LNCaP clone FGC (cell line): ENCODE data around the gene ZFP36L1.

Source experiments
- DNase-seq: peaks from one replicate; pipeline ENCODE4 v3.0.0-alpha.2; 2011; ENCODE audit warnings: low read depth
- H3K4me3 ChIP-seq: 2 replicates; pipeline ENCODE4 v1.5.1; 2011; ENCODE audit warnings: mild to moderate bottlenecking, low read depth, low read length, control low read depth
- CTCF ChIP-seq: IDR thresholded peaks from 2 replicates; pipeline ENCODE4 v1.5.1; 2012; ENCODE audit warnings: mild to moderate bottlenecking; ENCODE audit not compliant: control insufficient read depth, insufficient read depth; ENCODE audit errors: extremely low read depth

The ZFP36L1 gene

GRCh38 chr14:68805414-68805813 is 12.5 kb upstream of the ZFP36L1 start:
- TF ChIP-seq CTCF = no peak
- H3K4me3 ChIP-seq = no peak overlapping the region
- no peak for DNase-seq

GRCh38 chr14:68801631-68802030 is 8.8 kb upstream of the ZFP36L1 start:
- TF ChIP-seq CTCF = no peak
- no peak overlapping the region for H3K4me3 ChIP-seq
- DNase-seq = no peak

- no peak for TF ChIP-seq CTCF
- DNase-seq = no peak
- H3K4me3 ChIP-seq = no peak overlapping the region
Measured at GRCh38 chr14:68800953-68801352, 8.1 kb upstream of the ZFP36L1 start.

- TF ChIP-seq CTCF = no peak
- no peak for DNase-seq
- H3K4me3 ChIP-seq = no peak overlapping the region
Measured at GRCh38 chr14:68800390-68800789, 7.5 kb upstream of the ZFP36L1 start.

GRCh38 chr14:68798621-68799020 is 5.8 kb upstream of the ZFP36L1 start:
- H3K4me3 ChIP-seq = no peak overlapping the region
- no peak for TF ChIP-seq CTCF
- no peak for DNase-seq

- no peak overlapping the region for H3K4me3 ChIP-seq
- TF ChIP-seq CTCF = no peak
- DNase-seq = no peak
Measured at GRCh38 chr14:68797121-68797670, 4.3 kb upstream of the ZFP36L1 start.

- DNase-seq = no peak
- TF ChIP-seq CTCF = no peak
- H3K4me3 ChIP-seq = peak overlapping the region; percentile 96
Measured at GRCh38 chr14:68796418-68797101, 3.7 kb upstream of the ZFP36L1 start.
